WTC11 (cell line): ENCODE results near the gene TRIM40. TPM values are rescaled to one million over a fixed set of nuclear protein-coding genes. Genes with fewer than 3 reads are reported as not detected.

Experiments
- ATAC-seq: fragments of 200-7000 bp; cut with Tn5 transposase; 2 replicates; pipeline ENCODE4 v1.10.0; 2021; ENCODE audit warnings: mild to moderate bottlenecking, moderate library complexity
- CTCF ChIA-PET: fragments of 300-600 bp; sonication (Branson Sonifier 250); formaldehyde crosslinking; loops from one replicate; lab custom pipeline; 2021; ENCODE audit warnings: antibody characterized with exemption; lab: Charles Lee
- POLR2A ChIA-PET: fragments of 350-600 bp; sonication (Branson Sonifier 250); formaldehyde crosslinking; loops from one replicate; lab custom pipeline; 2021; ENCODE audit warnings: antibody characterized with exemption; lab: Charles Lee
- DNase-seq: peaks from one replicate; pipeline ENCODE4 v3.0.0; 2021; ENCODE audit warnings: low spot score
- H3K27ac Mint-ChIP-seq: 2 replicates; pipeline ENCODE4 v1.8.0; 2021; ENCODE audit warnings: mixed read lengths
- H3K27me3 Mint-ChIP-seq: 2 replicates; pipeline ENCODE4 v1.8.0; 2021; ENCODE audit warnings: low read depth, mild to moderate bottlenecking, moderate library complexity, mixed read lengths
- H3K36me3 Mint-ChIP-seq: 2 replicates; pipeline ENCODE4 v1.8.0; 2021; ENCODE audit warnings: mixed read lengths
- H3K4me1 Mint-ChIP-seq: 2 replicates; pipeline ENCODE4 v1.8.0; 2022; ENCODE audit warnings: mixed read lengths
- H3K4me3 Mint-ChIP-seq: 2 replicates; pipeline ENCODE4 v1.8.0; 2021; ENCODE audit warnings: mild to moderate bottlenecking, moderate library complexity, mixed read lengths
- H3K9me3 Mint-ChIP-seq: 2 replicates; pipeline ENCODE4 v1.8.0; 2021; ENCODE audit warnings: mixed read lengths
- FOXK1 ChIP-seq: sonication (generic); formaldehyde crosslinking; IDR thresholded peaks from 2 replicates; pipeline ENCODE4 v1.8.0; 2022; ENCODE audit warnings: mild to moderate bottlenecking, moderate library complexity, missing genetic modification reagents
- GABPB1 ChIP-seq: sonication (generic); formaldehyde crosslinking; IDR thresholded peaks from 2 replicates; pipeline ENCODE4 v1.8.1; 2023; ENCODE audit warnings: mild to moderate bottlenecking, missing genetic modification reagents
- JUN ChIP-seq: sonication (generic); formaldehyde crosslinking; IDR thresholded peaks from 2 replicates; pipeline ENCODE4 v1.8.0; 2023; ENCODE audit warnings: mild to moderate bottlenecking, missing genetic modification reagents
- MYBL2 ChIP-seq: sonication (generic); formaldehyde crosslinking; IDR thresholded peaks from 2 replicates; pipeline ENCODE4 v1.8.1; 2023; ENCODE audit warnings: mild to moderate bottlenecking, moderate library complexity, missing genetic modification reagents
- NFATC4 ChIP-seq: fragments of 250-450 bp; sonication (Bioruptor Pico); IDR thresholded peaks from 2 replicates; pipeline ENCODE4 v1.9.0; 2021; ENCODE audit warnings: mild to moderate bottlenecking
- RORB ChIP-seq: fragments of 250-450 bp; sonication (Bioruptor Pico); IDR thresholded peaks from 2 replicates; pipeline ENCODE4 v1.9.0; 2021; ENCODE audit warnings: mild to moderate bottlenecking
- ZNF423 ChIP-seq: fragments of 250-450 bp; sonication (Bioruptor Pico); IDR thresholded peaks from 2 replicates; pipeline ENCODE4 v2.1.2; 2022; ENCODE audit warnings: mild to moderate bottlenecking, moderate library complexity
- total RNA-seq: library from RNA; stranded (reverse); gene quantifications from 3 replicates; pipeline ENCODE4 v1.2.3, GENCODE V29; 2021
- TF ChIP-seq, protein P1 (sequence below): sonication (generic); formaldehyde crosslinking; IDR thresholded peaks from 2 replicates; pipeline ENCODE4 v1.8.0; 2022; ENCODE audit warnings: mild to moderate bottlenecking, missing genetic modification reagents
- TF ChIP-seq, protein P2 (sequence below): sonication (generic); formaldehyde crosslinking; IDR thresholded peaks from 2 replicates; pipeline ENCODE4 v1.8.1; 2023; ENCODE audit warnings: mild to moderate bottlenecking, missing genetic modification reagents, moderate library complexity
- TF ChIP-seq, protein P3 (sequence below): sonication (generic); formaldehyde crosslinking; IDR thresholded peaks from 2 replicates; pipeline ENCODE4 v1.8.1; 2023; ENCODE audit warnings: mild to moderate bottlenecking, moderate library complexity, missing genetic modification reagents
- TF ChIP-seq, protein P4 (sequence below): sonication (generic); formaldehyde crosslinking; IDR thresholded peaks from 2 replicates; pipeline ENCODE4 v1.8.1; 2023; ENCODE audit warnings: mild to moderate bottlenecking, missing genetic modification reagents, moderate library complexity
- TF ChIP-seq, protein P5 (sequence below): fragments of 250-450 bp; sonication (Bioruptor Pico); conservative IDR thresholded peaks from 2 replicates; pipeline ENCODE4 v1.9.0; 2021; ENCODE audit warnings: mild to moderate bottlenecking
- TF ChIP-seq, protein P6 (sequence below): sonication (generic); formaldehyde crosslinking; IDR thresholded peaks from 2 replicates; pipeline ENCODE4 v1.8.0; 2023; ENCODE audit warnings: mild to moderate bottlenecking, missing genetic modification reagents
- TF ChIP-seq, protein P7 (sequence below): sonication (generic); formaldehyde crosslinking; IDR thresholded peaks from 2 replicates; pipeline ENCODE4 v1.8.1; 2023; ENCODE audit warnings: mild to moderate bottlenecking, missing genetic modification reagents
- TF ChIP-seq, protein P8 (sequence below): sonication (generic); formaldehyde crosslinking; IDR thresholded peaks from 2 replicates; pipeline ENCODE4 v1.8.1; 2023; ENCODE audit warnings: mild to moderate bottlenecking, missing genetic modification reagents
- TF ChIP-seq, protein P9 (sequence below): fragments of 200-600 bp; IDR thresholded peaks from 2 replicates; pipeline ENCODE4 v1.8.0; 2022; ENCODE audit warnings: antibody characterized with exemption

Gene TRIM40
- total RNA-seq, 1 experiment from 2014 or later, result not detected

DNA sequence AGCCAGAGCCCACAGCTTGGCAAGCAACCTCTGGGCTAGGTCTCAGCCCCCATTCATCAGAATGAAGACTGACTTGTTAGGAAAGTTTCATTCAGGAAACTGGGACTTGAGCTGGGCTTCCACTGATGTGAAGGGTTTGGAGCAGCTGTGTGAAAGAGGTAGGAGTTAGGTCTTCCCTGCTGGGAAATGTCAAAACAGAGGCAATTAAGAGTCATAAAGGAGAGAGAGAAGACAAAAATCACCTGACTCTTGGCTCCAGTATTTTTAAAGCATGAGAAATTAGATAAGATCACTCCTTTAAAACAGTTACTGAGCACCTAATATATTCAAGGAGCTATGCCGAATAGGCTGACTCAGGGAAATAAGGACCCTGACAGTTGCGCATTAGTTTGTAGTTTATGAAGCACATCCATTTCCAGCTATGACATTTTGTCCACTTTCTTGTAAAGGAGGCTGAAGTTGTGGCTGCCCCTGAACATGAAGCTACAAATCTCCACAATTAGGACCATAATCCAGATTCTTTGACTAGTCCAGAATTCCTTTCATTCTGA is 3.9 kb upstream of the TRIM40 start (continued):
- TF ChIP-seq, protein P1, sequence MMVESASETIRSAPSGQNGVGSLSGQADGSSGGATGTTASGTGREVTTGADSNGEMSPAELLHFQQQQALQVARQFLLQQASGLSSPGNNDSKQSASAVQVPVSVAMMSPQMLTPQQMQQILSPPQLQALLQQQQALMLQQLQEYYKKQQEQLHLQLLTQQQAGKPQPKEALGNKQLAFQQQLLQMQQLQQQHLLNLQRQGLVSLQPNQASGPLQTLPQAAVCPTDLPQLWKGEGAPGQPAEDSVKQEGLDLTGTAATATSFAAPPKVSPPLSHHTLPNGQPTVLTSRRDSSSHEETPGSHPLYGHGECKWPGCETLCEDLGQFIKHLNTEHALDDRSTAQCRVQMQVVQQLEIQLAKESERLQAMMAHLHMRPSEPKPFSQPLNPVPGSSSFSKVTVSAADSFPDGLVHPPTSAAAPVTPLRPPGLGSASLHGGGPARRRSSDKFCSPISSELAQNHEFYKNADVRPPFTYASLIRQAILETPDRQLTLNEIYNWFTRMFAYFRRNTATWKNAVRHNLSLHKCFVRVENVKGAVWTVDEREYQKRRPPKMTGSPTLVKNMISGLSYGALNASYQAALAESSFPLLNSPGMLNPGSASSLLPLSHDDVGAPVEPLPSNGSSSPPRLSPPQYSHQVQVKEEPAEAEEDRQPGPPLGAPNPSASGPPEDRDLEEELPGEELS (CRISPR knock-in tag), result no peak
- TF ChIP-seq MYBL2 (no peak), FOXK1 (CRISPR knock-in tag) (no peak)

DNA sequence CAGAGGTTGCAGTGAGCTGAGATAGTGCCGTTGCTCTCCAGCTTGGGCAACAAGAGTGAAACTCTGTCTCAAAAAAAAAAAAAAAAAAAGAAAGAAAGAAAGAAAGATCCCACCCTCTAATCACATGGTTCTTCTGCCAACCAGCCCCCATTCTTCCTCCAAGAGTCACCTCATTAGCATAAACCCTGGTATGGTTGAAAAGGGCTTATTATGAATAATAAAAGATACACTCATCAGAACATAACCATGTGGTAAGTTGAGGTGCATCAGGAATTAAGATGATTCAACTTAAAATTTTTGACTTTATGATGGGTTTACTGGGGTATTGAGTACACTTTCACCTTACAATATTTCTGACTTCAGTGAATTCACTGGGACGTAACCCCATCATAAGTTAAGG is 793 bp upstream of the TRIM40 start:
- CTCF ChIA-PET, result interaction anchor here (1.0 kb wide), 1 partner anchor 33 kb away, joined by 5 read pairs; no protein-coding TSS in a partner anchor
- H3K27me3 Mint-ChIP-seq, result peaks cover 56% of the 10 kb centered on the region
- TF ChIP-seq, protein P2, sequence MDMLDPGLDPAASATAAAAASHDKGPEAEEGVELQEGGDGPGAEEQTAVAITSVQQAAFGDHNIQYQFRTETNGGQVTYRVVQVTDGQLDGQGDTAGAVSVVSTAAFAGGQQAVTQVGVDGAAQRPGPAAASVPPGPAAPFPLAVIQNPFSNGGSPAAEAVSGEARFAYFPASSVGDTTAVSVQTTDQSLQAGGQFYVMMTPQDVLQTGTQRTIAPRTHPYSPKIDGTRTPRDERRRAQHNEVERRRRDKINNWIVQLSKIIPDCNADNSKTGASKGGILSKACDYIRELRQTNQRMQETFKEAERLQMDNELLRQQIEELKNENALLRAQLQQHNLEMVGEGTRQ, result no peak
- TF ChIP-seq, protein P3, sequence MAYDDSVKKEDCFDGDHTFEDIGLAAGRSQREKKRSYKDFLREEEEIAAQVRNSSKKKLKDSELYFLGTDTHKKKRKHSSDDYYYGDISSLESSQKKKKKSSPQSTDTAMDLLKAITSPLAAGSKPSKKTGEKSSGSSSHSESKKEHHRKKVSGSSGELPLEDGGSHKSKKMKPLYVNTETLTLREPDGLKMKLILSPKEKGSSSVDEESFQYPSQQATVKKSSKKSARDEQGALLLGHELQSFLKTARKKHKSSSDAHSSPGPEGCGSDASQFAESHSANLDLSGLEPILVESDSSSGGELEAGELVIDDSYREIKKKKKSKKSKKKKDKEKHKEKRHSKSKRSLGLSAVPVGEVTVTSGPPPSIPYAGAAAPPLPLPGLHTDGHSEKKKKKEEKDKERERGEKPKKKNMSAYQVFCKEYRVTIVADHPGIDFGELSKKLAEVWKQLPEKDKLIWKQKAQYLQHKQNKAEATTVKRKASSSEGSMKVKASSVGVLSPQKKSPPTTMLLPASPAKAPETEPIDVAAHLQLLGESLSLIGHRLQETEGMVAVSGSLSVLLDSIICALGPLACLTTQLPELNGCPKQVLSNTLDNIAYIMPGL (CRISPR knock-in tag), result no peak
- no peak for TF ChIP-seq JUN (CRISPR knock-in tag)
- TF ChIP-seq, protein P4, sequence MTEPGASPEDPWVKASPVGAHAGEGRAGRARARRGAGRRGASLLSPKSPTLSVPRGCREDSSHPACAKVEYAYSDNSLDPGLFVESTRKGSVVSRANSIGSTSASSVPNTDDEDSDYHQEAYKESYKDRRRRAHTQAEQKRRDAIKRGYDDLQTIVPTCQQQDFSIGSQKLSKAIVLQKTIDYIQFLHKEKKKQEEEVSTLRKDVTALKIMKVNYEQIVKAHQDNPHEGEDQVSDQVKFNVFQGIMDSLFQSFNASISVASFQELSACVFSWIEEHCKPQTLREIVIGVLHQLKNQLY (CRISPR knock-in tag), result no peak
- TF ChIP-seq RORB (CRISPR knock-in tag), result no peak
- DNase-seq, result no peak
- no peak overlapping the region for H3K4me3 Mint-ChIP-seq
- no peaks in the 10 kb centered on the region for H3K9me3 Mint-ChIP-seq
- no peak overlapping the region for H3K27ac Mint-ChIP-seq
- H3K4me1 Mint-ChIP-seq, result peaks cover 8% of the 10 kb centered on the region
- no peaks in the 10 kb centered on the region for H3K36me3 Mint-ChIP-seq
- POLR2A ChIA-PET, result no interaction called here
- no peak for ATAC-seq

DNA sequence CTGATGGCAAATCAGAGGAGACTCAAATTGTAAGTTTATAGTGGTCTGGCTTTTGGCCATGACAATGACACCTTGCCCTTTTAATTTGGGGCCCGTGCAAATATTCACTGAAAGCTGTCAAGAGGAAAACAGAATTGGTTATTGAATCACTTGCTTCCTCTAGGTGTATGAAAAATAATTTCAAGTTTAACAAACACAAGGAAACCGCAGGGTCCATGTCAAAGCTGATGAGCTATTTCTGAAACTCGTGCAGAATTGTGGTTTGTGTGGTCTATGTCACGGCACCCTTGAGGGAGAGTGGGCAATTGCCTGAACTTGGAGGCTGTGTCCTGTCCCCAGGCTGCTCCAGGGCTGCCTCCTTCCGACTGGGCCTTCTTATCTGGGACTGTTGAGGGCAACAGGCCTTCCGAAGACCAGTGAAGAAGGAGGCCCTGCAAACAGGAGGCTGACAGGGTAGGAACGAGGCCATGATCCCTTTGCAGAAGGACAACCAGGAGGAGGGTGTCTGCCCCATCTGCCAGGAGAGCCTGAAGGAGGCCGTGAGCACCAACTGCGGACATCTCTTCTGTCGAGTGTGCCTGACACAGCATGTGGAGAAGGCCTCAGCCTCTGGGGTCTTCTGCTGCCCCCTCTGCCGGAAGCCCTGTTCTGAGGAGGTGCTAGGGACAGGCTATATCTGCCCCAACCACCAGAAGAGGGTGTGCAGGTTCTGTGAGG is 788 bp downstream of the TRIM40 start:
- H3K27ac Mint-ChIP-seq, result no peak overlapping the region
- no peaks in the 10 kb centered on the region for H3K9me3 Mint-ChIP-seq
- ChIA-PET CTCF (no interaction called here), POLR2A (no interaction called here)
- H3K4me3 Mint-ChIP-seq, result no peak overlapping the region
- H3K36me3 Mint-ChIP-seq, result no peaks in the 10 kb centered on the region
- no peak for ATAC-seq
- no peak for DNase-seq
- peaks cover 50% of the 10 kb centered on the region for H3K27me3 Mint-ChIP-seq
- H3K4me1 Mint-ChIP-seq, result no peaks in the 10 kb centered on the region
- TF ChIP-seq, protein P5, sequence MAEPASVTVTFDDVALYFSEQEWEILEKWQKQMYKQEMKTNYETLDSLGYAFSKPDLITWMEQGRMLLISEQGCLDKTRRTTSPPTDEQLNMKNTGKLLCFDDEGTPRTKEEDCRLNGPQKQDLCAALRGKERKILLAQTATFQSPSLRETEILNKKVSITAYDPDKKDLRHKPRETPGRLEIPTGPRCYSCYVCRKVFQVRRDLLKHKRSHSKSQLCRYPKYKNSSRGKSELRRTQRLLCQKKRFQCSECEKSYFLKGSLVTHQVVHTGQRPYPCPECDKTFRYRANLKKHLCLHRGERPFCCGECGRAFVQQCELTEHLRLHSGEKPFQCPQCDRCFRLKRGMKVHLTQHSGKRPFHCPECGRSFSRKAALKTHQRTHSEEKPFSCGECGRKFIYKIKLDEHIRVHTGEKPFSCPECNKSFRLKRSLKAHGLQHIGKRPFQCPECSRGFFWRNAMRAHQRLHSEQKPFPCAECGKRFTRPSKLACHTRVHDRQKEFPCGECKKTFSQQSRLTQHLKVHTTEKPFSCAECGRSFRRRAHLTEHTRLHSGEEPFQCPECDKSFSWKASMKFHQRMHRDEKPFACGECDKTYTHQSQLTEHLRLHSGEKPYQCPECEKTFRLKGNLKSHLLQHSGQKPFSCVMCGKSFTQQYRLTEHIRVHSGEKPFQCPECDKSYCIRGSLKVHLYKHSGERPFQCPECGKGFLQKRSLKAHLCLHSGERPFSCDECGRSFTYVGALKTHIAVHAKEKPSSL (CRISPR knock-in tag), result no peak
- TF ChIP-seq, protein P6, sequence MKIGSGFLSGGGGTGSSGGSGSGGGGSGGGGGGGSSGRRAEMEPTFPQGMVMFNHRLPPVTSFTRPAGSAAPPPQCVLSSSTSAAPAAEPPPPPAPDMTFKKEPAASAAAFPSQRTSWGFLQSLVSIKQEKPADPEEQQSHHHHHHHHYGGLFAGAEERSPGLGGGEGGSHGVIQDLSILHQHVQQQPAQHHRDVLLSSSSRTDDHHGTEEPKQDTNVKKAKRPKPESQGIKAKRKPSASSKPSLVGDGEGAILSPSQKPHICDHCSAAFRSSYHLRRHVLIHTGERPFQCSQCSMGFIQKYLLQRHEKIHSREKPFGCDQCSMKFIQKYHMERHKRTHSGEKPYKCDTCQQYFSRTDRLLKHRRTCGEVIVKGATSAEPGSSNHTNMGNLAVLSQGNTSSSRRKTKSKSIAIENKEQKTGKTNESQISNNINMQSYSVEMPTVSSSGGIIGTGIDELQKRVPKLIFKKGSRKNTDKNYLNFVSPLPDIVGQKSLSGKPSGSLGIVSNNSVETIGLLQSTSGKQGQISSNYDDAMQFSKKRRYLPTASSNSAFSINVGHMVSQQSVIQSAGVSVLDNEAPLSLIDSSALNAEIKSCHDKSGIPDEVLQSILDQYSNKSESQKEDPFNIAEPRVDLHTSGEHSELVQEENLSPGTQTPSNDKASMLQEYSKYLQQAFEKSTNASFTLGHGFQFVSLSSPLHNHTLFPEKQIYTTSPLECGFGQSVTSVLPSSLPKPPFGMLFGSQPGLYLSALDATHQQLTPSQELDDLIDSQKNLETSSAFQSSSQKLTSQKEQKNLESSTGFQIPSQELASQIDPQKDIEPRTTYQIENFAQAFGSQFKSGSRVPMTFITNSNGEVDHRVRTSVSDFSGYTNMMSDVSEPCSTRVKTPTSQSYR, result no peak
- TF ChIP-seq, protein P7, sequence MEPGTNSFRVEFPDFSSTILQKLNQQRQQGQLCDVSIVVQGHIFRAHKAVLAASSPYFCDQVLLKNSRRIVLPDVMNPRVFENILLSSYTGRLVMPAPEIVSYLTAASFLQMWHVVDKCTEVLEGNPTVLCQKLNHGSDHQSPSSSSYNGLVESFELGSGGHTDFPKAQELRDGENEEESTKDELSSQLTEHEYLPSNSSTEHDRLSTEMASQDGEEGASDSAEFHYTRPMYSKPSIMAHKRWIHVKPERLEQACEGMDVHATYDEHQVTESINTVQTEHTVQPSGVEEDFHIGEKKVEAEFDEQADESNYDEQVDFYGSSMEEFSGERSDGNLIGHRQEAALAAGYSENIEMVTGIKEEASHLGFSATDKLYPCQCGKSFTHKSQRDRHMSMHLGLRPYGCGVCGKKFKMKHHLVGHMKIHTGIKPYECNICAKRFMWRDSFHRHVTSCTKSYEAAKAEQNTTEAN, result no peak
- TF ChIP-seq, protein P8, sequence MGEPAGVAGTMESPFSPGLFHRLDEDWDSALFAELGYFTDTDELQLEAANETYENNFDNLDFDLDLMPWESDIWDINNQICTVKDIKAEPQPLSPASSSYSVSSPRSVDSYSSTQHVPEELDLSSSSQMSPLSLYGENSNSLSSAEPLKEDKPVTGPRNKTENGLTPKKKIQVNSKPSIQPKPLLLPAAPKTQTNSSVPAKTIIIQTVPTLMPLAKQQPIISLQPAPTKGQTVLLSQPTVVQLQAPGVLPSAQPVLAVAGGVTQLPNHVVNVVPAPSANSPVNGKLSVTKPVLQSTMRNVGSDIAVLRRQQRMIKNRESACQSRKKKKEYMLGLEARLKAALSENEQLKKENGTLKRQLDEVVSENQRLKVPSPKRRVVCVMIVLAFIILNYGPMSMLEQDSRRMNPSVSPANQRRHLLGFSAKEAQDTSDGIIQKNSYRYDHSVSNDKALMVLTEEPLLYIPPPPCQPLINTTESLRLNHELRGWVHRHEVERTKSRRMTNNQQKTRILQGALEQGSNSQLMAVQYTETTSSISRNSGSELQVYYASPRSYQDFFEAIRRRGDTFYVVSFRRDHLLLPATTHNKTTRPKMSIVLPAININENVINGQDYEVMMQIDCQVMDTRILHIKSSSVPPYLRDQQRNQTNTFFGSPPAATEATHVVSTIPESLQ (CRISPR knock-in tag), result no peak
- TF ChIP-seq GABPB1 (no peak), ZNF423 (CRISPR knock-in tag) (no peak), NFATC4 (CRISPR knock-in tag) (no peak)
- TF ChIP-seq, protein P9, sequence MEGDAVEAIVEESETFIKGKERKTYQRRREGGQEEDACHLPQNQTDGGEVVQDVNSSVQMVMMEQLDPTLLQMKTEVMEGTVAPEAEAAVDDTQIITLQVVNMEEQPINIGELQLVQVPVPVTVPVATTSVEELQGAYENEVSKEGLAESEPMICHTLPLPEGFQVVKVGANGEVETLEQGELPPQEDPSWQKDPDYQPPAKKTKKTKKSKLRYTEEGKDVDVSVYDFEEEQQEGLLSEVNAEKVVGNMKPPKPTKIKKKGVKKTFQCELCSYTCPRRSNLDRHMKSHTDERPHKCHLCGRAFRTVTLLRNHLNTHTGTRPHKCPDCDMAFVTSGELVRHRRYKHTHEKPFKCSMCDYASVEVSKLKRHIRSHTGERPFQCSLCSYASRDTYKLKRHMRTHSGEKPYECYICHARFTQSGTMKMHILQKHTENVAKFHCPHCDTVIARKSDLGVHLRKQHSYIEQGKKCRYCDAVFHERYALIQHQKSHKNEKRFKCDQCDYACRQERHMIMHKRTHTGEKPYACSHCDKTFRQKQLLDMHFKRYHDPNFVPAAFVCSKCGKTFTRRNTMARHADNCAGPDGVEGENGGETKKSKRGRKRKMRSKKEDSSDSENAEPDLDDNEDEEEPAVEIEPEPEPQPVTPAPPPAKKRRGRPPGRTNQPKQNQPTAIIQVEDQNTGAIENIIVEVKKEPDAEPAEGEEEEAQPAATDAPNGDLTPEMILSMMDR, result no peak
